Kidney (tissue), 14 donors: ENCODE data around the gene PRPF31. TPM values are rescaled to one million over a fixed set of nuclear protein-coding genes. Genes with fewer than 3 reads are reported as not detected.

Experiments
- DNase-seq, 5 donors: peaks; one replicate each; pipeline ENCODE4 v3.0.0-alpha.2; 2013 to 2020
- FAIRE-seq: peaks from 2 replicates; lab custom pipeline; 2012; peaks lifted over from hg19 to GRCh38; lab: Jason Lieb, UNC
- H3K27ac ChIP-seq, 2 donors: one replicate each; pipeline ENCODE4 v1.7.0; 2013; ENCODE audit warnings: low read depth in 2 of 2, low read length in 2 of 2, inconsistent platforms in 1 of 2
- H3K27me3 ChIP-seq: one replicate; pipeline ENCODE4 v1.7.1; 2013; ENCODE audit warnings: low read length, inconsistent platforms; ENCODE audit not compliant: control insufficient read depth, insufficient read depth
- H3K36me3 ChIP-seq, 3 donors: one replicate each; pipeline versions ENCODE4 v1.7.0 to v1.7.1; 2013; ENCODE audit warnings: low read length in 3 of 3, control low read depth in 1 of 3, inconsistent platforms in 1 of 3; ENCODE audit not compliant: insufficient read depth in 3 of 3, control insufficient read depth in 2 of 3
- H3K4me1 ChIP-seq, 3 donors: one replicate each; pipeline versions ENCODE4 v1.7.0 to v1.7.1; 2013; ENCODE audit warnings: low read length in 3 of 3, inconsistent platforms in 1 of 3, low read depth in 1 of 3; ENCODE audit not compliant: control insufficient read depth in 2 of 3, insufficient read depth in 2 of 3
- H3K4me3 ChIP-seq, 3 donors: one replicate each; pipeline versions ENCODE4 v1.7.0 to v1.8.1; 2013; ENCODE audit warnings: low read length in 3 of 3, control low read depth in 1 of 3, inconsistent platforms in 1 of 3
- H3K9ac ChIP-seq, 3 donors: one replicate each; pipeline versions ENCODE4 v1.7.0 to v1.7.1; 2013; ENCODE audit warnings: low read length in 3 of 3, control low read depth in 1 of 3, inconsistent platforms in 1 of 3
- H3K9me3 ChIP-seq, 3 donors: one replicate each; pipeline versions ENCODE4 v1.7.0 to v1.7.1; 2013; ENCODE audit warnings: low read length in 3 of 3, control low read depth in 1 of 3, inconsistent platforms in 1 of 3; ENCODE audit not compliant: control insufficient read depth in 2 of 3, insufficient read depth in 1 of 3
- intact Hi-C: fragments of 100-400 bp; cut with DNase I; formaldehyde crosslinking; loops from one replicate; pipeline ENCODE4 v1.11.1; 2022
- polyA plus RNA-seq: library from polyadenylated mRNA; stranded (reverse); fragments of 350-450 nt; fragmentation: Illumina TruSeq; extraction: RNeasy Lipid Tissue Mini Kit (QIAGEN cat#74804); gene quantifications from one replicate; pipeline ENCODE4 v1.2.3, GENCODE V29; 2014; ENCODE audit warnings: low read depth, low replicate concordance; ENCODE audit not compliant: insufficient read depth
- total RNA-seq: library from RNA; stranded (reverse); fragmentation: NEBNext Ultra II Directional; extraction: Animal tissue kit (Norgen Biotek cat#: 25700); gene quantifications from one replicate; pipeline ENCODE4 v1.2.1, GENCODE V29; 2021
- TF ChIP-seq, protein P1 (sequence below): IDR thresholded peaks from 3 replicates; pipeline ENCODE4 v1.5.1; 2012; ENCODE audit warnings: mild to moderate bottlenecking, moderate library complexity, borderline replicate concordance; ENCODE audit not compliant: insufficient read depth; ENCODE audit errors: extremely low read depth
- donor health status: control.
- donor health status: control.
- donor health status: control.
- donor health status: control.
- donor health status: control.
- donor health status: DM: yes; HTN: yes; CAD: no.
- donor health status: Normal renal cell carcinoma (clear cell type).

PRPF31 gene
- total and polyA plus RNA-seq, 2 donors from 2014 or later, result 55.9 to 57.2 TPM

DNA sequence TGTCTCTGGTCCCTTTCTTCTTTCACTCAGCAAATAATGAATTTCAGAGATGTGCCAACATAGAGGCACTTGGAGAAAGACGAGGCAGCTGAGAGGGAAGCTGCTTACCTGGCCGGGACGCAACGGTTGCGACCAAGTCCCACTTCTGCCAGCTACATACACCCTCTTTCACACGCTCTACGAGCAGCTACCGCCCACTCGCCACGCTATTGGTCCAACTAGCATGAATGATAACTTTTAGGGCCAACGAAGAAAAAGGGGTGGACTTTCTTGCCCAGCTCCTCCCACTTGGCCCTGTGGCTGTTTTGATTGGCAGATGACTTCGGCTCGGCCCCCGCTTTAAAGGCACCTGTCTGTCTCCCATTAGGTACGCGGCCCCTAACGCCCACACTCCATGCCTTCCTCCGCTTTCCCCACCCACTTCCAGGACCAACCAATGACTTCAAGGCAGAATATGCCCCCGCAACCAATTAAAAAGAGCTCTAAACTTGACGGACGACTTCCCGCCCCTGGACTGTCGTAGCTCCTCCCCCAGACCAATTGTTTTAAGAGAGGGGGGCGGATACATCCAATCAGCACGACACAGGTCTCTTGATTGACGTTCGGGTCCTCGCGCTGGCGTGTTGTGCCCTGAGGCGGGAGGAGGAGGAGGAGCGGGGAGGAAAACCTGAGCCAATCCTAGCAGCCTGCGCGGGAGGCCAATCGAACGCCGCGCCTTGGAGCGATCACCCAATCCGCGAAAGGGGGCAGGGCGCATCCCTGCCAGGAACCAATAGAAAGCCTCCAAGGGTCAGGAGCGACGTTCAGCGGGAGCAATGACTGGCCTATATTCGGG is 21.5 kb downstream of the PRPF31 start:
- peak overlapping the region; percentile 84 to 88 for H3K27ac ChIP-seq
- intact Hi-C loops, result no loop called here
- FAIRE-seq, result peak; percentile 100

DNA sequence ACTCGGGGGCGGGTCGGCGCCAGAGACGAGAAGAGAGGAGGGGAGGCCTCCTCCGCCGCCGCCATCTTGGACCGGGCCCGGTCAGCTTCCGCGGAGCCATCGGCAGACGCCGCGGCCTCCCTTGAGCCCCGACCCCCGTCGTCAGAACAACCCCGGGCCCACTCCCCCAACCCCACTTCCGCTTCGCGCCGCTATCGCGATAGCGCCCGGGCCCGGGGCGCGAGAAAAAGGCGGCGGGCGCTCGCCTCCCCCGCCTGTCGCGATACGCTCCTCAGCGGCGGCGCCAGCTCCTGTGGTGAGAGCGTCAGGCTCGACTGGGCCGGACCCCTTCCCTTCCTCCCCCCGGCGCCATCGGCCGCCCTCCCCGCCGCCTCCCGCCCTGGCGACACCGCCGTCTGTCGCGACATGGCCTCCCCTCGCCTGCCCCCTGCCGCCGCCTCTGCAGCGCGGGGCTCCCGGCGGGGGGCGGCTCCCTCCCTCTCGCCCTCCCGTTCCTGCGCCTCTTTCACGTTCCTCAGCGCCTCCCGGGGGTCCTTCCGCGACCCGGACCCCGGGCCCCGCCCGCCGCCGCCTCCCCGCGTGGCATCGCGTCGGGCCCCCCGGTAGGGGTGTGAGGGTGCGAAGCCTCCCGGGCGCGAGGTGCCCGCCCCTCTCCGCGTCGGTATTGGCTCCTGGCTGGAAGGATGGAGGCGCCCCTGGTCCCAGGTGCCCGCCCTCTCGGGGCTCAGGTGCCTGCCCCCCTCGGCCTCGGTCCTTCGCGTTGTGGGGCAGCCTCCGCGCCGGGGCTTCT is 22.3 kb downstream of the PRPF31 start, which contains the start of gene CNOT3:
Gene CNOT3, plus strand, starts transcription at position 64 of the 790 bp plus-strand sequence. CDS start 5,217 bp downstream, outside the sequence.
- peaks cover 0 to 30% (median 0%) of the 10 kb centered on the region in 3 donors for H3K4me1 ChIP-seq
- DNase-seq, result peak in 4 of 5 donors; percentile 12 to 87 (median 62)
- H3K4me3 ChIP-seq, result peak within 1 kb of the TSS; percentile 80 to 96 (median 87)
- H3K36me3 ChIP-seq, result peaks cover 3 to 12% (median 4%) of the 10 kb centered on the region in 3 donors
- H3K27me3 ChIP-seq, result no peaks in the 10 kb centered on the region
- intact Hi-C loops, result no loop called here
- no peaks in the 10 kb centered on the region for H3K9me3 ChIP-seq
- peak within 1 kb of the TSS; percentile 84 to 88 for H3K27ac ChIP-seq
- no peak for FAIRE-seq
- TF ChIP-seq, protein P1, sequence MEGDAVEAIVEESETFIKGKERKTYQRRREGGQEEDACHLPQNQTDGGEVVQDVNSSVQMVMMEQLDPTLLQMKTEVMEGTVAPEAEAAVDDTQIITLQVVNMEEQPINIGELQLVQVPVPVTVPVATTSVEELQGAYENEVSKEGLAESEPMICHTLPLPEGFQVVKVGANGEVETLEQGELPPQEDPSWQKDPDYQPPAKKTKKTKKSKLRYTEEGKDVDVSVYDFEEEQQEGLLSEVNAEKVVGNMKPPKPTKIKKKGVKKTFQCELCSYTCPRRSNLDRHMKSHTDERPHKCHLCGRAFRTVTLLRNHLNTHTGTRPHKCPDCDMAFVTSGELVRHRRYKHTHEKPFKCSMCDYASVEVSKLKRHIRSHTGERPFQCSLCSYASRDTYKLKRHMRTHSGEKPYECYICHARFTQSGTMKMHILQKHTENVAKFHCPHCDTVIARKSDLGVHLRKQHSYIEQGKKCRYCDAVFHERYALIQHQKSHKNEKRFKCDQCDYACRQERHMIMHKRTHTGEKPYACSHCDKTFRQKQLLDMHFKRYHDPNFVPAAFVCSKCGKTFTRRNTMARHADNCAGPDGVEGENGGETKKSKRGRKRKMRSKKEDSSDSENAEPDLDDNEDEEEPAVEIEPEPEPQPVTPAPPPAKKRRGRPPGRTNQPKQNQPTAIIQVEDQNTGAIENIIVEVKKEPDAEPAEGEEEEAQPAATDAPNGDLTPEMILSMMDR, result no peak
- H3K9ac ChIP-seq, result peak within 1 kb of the TSS; percentile 57 to 70 (median 63)

More for the DNA sequence above, 21.5 kb downstream of the PRPF31 start:
- Histone ChIP-seq H3K36me3 (peaks cover 0 to 5% (median 0%) of the 10 kb centered on the region in 3 donors), H3K9me3 (no peaks in the 10 kb centered on the region), H3K4me1 (peaks cover 0 to 30% (median 0%) of the 10 kb centered on the region in 3 donors), H3K27me3 (no peaks in the 10 kb centered on the region), H3K9ac (peak overlapping the region; percentile 54 to 63 (median 57)), H3K4me3 (peak overlapping the region; percentile 80 to 96 (median 87))
- TF ChIP-seq, protein P1, result no peak
- peak; percentile 100 for DNase-seq

DNA sequence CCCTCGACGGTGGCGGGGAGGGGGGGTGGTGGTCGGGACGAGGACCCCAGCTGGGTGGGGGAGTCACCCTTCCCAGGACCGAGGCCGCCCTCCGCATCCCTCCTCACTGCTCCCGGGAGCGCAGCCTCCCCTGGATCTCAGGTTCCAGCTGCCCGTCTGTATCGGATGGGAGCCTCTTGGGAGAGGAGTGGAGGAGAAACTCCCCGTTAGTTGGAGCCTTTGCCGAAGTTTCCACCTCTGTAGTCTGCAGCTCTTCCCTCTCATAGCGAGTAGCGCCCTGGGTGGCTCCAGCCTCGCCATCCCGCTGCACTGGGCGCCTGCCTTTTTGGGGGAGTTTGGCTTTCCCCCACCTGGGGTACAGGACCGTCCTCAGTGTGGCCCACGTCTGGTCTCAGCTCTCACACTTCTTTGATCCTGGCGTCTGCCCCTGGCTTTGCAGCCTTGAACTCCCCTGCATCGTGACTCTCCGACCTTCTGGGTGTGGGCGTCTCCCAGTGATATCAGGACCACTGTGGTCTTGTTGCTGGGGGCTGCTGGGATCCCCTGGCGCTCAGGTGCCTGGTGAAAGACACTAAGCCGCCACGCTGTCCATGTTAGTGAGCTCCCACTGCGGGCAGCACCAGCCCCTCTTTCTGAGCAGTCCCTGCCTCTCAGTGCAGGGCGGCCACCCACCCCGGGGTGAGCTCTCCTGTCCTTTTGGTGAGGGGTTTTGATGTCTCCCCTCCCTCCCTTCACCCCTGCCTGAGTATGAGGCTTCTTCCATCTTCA is 23.1 kb downstream of the PRPF31 start:
- Histone ChIP-seq H3K4me1 (peaks cover 0 to 30% (median 0%) of the 10 kb centered on the region in 3 donors), H3K9ac (peak overlapping the region in 1 of 3 donors; percentile 54), H3K4me3 (peak overlapping the region; percentile 12 to 68 (median 52)), H3K9me3 (no peaks in the 10 kb centered on the region), H3K27ac (no peak overlapping the region), H3K27me3 (no peaks in the 10 kb centered on the region), H3K36me3 (peaks cover 6 to 19% (median 12%) of the 10 kb centered on the region in 3 donors)
- TF ChIP-seq, protein P1, result no peak
- FAIRE-seq (no peak), DNase-seq (peak in 4 of 5 donors; percentile 24 to 78 (median 38))
- intact Hi-C loops, result no loop called here
